ENCODE measurements around the gene ATP5F1C.
"Not testable (repeated sequence)": the region's sequence is repeated elsewhere in the genome, so short reads cannot be mapped to it uniquely, and the experiment has no call there.

Gene ATP5F1C

DNA sequence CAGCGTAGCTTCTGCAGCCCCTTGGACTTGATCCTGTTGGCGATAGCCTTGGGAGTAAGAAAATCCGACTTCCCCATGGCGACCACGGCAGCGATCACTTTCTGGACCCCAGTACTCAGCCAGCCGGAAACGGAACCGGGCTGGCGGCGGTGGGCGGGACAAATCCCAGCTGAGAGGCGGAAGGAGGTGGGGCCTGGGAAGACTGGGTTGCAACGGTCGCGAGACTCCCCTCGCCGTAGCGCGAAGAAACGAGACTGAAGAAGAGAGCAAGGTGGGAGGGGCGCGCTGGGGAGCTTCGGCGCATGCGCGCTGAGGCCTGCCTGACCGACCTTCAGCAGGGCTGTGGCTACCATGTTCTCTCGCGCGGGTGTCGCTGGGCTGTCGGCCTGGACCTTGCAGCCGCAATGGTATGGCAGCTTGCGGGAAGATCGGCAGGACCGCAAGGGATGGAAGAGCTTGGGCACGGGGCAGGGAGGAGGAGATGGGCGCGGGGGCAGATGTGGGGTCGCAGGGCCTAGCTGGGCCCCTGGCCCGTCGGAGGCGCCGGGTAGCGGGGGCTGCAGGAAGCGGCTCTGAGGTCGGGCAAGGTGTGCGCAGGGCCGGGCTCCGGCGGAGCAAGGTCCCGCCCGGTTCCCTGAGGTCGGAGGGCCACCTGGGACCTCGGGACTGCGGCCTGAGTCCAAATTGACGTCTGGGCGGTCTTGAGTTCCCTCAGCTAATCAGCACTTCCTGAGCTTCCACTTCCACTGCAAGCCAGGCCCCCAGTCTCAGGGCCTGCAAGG is at the start of gene ATP5F1C, which contains the start of gene KIN:
Gene ATP5F1C, plus strand, starts transcription at position 321 of the 782 bp plus-strand sequence. Its CDS starts 31 bp downstream, at position 352.
Gene KIN, minus strand, starts transcription at position 137 of the 782 bp plus-strand sequence. Its CDS starts 60 bp downstream, at position 77.
- Mint-ChIP-seq H3K4me1 (ENCODE audit: low read depth) (peaks cover 51% of the 10 kb centered on the region), H3K36me3 (ENCODE audit: low read depth) (peaks cover 44% of the 10 kb centered on the region), H3K9me3 (no peaks in the 10 kb centered on the region), H3K27me3 (no peaks in the 10 kb centered on the region), H3K27ac (no peak within 1 kb of the TSS), H3K4me3 (no peak within 1 kb of the TSS)
- intact Hi-C loops (cut with micrococcal nuclease): loop anchor here (1.0 kb wide), 1 partner anchor 30 kb away; the partner anchor contains the start of gene TAF3

DNA sequence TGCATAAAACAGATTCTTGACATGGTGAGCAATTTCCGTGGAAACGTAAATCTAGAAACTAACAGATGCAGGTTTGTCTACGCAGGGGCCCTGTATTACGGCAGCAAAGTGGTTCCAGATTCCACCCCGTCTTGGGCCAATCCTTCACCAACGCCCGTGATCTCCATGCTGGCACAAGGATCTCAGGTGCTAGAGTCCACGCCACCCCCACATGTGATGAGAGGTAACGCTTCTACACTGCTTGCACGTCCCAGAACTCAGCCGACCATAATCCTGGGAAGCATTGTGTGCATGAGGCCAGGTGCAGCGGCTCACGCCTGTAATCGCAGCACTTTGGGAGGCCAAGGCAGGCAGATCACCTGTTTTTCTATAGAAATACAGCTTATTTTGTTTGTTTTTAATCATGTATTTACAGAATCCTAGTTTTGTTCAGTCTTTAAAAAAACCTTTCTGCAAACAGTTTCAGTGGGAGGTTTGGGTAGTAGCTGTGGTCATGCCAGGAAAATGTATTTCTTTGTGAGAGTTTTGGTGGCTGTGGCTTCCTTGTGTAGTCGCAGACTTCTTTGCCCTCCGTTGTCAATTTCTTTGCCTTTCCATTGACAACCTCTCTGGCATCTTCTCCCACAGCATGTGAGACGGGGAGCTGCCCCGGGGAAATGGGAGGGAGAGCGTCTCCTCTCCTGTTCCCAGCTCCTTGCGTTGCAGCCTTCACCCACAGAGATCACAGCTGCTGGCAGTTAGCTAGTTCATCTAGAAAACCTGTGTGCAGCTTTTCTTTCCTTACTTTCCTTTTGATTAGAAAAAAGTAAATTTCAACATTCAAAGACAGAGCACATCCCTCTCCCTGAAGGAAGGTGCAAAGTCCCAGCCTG is 49.2 kb upstream of the ATP5F1C start:
- no peaks in the 10 kb centered on the region for H3K9me3 Mint-ChIP-seq
- no peak overlapping the region for H3K27ac Mint-ChIP-seq
- no peak overlapping the region for H3K4me3 Mint-ChIP-seq
- peaks cover 2% of the 10 kb centered on the region for H3K27me3 Mint-ChIP-seq
- H3K36me3 Mint-ChIP-seq (ENCODE audit: low read depth): no peaks in the 10 kb centered on the region
- intact Hi-C loops (cut with micrococcal nuclease): no loop called here
- H3K4me1 Mint-ChIP-seq (ENCODE audit: low read depth): no peaks in the 10 kb centered on the region

DNA sequence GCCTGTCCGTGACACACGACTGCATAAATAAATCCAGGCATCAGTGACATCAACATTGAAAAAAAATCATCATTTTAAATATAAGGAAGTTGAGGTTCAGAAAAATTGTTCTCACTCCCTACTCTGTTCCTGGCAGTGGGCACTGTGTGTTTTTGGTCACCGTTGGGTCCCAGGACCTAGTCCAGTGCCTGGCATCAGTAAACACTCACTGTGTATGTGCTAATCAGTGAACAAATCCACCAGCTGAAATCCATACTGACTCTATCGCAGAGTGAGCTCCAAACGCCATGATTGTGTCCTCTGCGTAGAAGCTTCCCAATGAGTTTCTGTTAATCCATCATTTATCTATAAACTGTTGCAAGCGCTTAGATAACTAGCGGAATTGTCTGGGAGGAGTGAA is 43.7 kb upstream of the ATP5F1C start:
- Mint-ChIP-seq H3K27ac (no peak overlapping the region), H3K4me3 (no peak overlapping the region), H3K36me3 (ENCODE audit: low read depth) (no peaks in the 10 kb centered on the region), H3K4me1 (ENCODE audit: low read depth) (no peaks in the 10 kb centered on the region), H3K9me3 (no peaks in the 10 kb centered on the region), H3K27me3 (peaks cover 2% of the 10 kb centered on the region)
- intact Hi-C loops (cut with micrococcal nuclease): no loop called here

DNA sequence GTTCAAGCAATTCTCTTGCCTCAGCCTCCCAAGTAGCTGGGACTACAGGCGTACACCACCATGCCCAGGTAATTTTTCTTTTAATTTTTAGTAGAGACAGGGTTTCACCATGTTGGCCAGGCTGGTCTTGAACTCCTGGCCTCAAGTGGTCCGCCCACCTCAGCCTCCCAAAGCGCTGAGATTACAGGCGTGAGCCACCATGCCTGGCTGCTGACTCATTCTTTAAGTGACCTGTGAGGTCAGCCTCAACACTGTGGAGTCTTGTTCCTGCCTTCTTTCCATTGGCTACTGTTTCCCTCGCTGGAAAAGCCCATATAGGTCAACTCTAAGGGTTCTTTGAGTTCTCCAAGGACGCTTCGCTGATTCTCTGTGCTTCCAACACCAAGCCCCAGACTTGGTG is 39.3 kb upstream of the ATP5F1C start:
- intact Hi-C loops (cut with micrococcal nuclease); H3K4me3 Mint-ChIP-seq; H3K4me1 Mint-ChIP-seq (ENCODE audit: low read depth); H3K27me3 Mint-ChIP-seq; H3K9me3 Mint-ChIP-seq; H3K27ac Mint-ChIP-seq: not testable (repeated sequence)
- H3K36me3 Mint-ChIP-seq (ENCODE audit: low read depth): peaks cover 32% of the 10 kb centered on the region

DNA sequence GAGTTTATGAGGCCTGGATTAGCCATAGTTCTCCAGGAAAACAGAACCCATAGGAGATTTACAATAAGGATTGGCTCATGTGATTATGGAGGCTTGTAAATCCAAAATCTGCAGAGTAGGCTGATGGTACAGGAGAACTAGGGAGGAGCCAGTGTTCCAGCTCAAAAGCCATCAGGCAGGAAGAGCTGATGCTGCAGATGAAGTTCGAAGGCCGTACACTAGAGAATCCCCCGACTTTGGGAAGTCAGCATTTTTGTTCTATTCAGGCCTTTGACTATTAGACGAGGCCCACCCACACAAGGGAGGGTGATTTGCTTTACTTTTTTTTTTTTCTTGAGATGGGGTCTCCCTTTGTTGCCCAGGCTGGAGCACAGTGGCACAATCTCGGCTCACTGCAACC is 37.8 kb upstream of the ATP5F1C start:
- H3K9me3 Mint-ChIP-seq: no peaks in the 10 kb centered on the region
- intact Hi-C loops (cut with micrococcal nuclease): no loop called here
- H3K27ac Mint-ChIP-seq: no peak overlapping the region
- no peak overlapping the region for H3K4me3 Mint-ChIP-seq
- H3K27me3 Mint-ChIP-seq: no peaks in the 10 kb centered on the region
- no peaks in the 10 kb centered on the region for H3K4me1 Mint-ChIP-seq (ENCODE audit: low read depth)
- peaks cover 48% of the 10 kb centered on the region for H3K36me3 Mint-ChIP-seq (ENCODE audit: low read depth)

DNA sequence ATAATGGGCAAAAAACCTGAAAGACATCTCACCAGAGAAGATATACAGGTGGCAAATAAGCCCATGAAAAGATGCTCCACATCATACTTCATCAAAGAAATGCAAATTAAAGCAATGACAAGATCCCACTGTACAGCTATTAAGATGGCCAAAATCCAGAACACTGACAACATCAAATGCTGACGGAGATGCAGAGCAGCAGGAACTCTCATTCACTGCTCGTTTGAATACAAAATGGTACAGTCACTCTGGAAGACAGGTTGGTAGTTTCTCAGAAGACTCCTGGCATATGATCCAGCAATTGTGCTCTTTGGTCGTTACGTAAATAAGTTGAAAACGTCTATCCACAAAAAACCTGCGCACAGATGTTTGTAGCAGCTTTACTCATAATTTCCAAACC is 35.7 kb upstream of the ATP5F1C start:
- H3K4me1 Mint-ChIP-seq (ENCODE audit: low read depth): no peaks in the 10 kb centered on the region
- peaks cover 63% of the 10 kb centered on the region for H3K36me3 Mint-ChIP-seq (ENCODE audit: low read depth)
- intact Hi-C loops (cut with micrococcal nuclease): no loop called here
- no peak overlapping the region for H3K4me3 Mint-ChIP-seq
- no peak overlapping the region for H3K27ac Mint-ChIP-seq
- no peaks in the 10 kb centered on the region for H3K9me3 Mint-ChIP-seq
- H3K27me3 Mint-ChIP-seq: no peaks in the 10 kb centered on the region

DNA sequence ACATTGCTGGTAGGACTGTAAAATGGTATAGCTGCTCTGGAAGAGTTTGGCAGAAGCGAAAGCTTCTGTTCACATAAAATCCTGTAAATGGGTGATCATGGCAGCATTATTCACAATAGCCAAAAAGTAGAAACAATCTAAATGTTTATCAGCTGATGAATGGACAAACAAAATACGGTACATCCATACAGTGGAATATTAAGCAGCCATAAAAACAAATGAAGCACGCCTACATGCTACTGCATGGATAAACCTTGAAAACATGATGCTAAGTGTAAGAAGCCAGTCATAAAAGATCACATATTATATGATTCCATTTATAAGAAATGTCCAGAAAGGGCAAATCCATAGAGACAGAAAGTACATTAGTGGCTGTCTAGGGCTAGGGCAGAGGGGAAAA is 32.9 kb upstream of the ATP5F1C start:
- intact Hi-C loops (cut with micrococcal nuclease): no loop called here
- no peaks in the 10 kb centered on the region for H3K9me3 Mint-ChIP-seq
- peaks cover 83% of the 10 kb centered on the region for H3K36me3 Mint-ChIP-seq (ENCODE audit: low read depth)
- no peak overlapping the region for H3K27ac Mint-ChIP-seq
- no peak overlapping the region for H3K4me3 Mint-ChIP-seq
- H3K27me3 Mint-ChIP-seq: no peaks in the 10 kb centered on the region
- H3K4me1 Mint-ChIP-seq (ENCODE audit: low read depth): no peaks in the 10 kb centered on the region

DNA sequence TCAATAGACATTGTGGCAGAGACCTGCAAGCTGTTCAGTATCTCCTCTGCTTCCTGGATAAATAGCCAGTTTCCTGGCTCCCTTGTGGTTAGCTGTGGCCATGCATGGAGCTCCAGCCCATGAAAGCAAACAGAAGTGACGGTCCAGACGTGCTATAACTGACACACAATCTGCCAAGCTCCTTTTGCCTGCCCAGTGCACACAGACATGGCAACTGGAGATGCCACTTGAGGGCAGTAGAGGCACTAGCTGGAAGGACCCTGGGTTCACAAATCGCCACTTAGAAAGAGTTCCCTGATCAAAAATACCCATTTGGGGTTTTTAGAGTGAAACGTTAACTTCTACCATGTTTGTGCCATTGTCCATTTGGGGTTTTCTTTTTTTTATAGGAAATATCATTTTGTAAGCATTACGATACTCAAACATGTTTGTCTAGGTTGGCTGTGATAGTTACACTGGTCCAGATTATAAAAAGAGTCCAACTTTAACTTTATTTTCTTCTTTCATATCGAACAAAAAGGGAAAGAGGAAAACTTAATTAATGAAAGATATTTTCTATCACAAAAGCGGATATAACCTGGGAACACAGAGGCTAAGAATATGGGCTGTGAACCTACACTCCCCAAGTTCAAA is 31.5 kb upstream of the ATP5F1C start:
- no peak overlapping the region for H3K4me3 Mint-ChIP-seq
- H3K9me3 Mint-ChIP-seq: no peaks in the 10 kb centered on the region
- H3K27ac Mint-ChIP-seq: no peak overlapping the region
- no peaks in the 10 kb centered on the region for H3K27me3 Mint-ChIP-seq
- H3K4me1 Mint-ChIP-seq (ENCODE audit: low read depth): no peaks in the 10 kb centered on the region
- H3K36me3 Mint-ChIP-seq (ENCODE audit: low read depth): peaks cover 91% of the 10 kb centered on the region
- intact Hi-C loops (cut with micrococcal nuclease): no loop called here

DNA sequence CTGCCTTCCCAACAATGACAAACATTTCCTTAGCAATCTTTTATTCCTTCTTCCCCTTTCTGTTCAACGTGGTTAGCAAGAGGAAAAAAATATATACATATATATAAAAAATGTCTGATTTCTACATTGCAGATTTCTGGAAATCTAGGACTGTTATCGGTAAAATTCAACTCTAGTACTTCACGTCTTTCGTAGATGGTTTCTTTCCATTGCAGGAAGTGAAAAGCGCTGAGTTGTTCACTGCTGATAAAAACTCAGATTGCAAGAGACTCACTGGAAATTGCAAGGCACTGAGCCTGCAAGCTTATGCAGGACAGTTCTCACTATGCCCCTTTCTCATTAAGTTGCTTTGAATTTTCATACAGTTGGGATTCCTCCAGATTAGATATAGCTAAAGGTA is 24.0 kb upstream of the ATP5F1C start:
- Mint-ChIP-seq H3K4me1 (ENCODE audit: low read depth) (peaks cover 9% of the 10 kb centered on the region), H3K36me3 (ENCODE audit: low read depth) (peaks cover 88% of the 10 kb centered on the region)

DNA sequence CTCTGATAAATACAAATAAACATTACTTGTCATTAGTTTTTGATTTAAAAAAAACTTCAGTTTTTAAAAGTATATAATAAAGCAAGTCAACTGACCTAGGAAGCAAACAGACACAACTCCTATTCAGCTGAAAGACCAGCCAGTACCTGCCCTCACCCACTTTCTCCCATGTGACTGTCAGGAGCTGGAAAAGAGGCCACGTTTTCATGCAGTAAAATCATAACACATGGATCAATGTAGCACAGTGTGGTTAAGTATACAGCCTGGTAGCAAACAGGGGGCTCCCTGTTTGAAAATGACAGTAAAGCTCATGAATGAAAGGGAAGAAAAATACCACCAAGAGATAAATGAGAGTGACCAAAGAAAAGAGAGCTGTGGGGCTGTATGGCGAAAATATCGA is 21.7 kb upstream of the ATP5F1C start:
- H3K9me3 Mint-ChIP-seq: no peaks in the 10 kb centered on the region
- peaks cover 88% of the 10 kb centered on the region for H3K36me3 Mint-ChIP-seq (ENCODE audit: low read depth)
- no peak overlapping the region for H3K4me3 Mint-ChIP-seq
- no peak overlapping the region for H3K27ac Mint-ChIP-seq
- no peaks in the 10 kb centered on the region for H3K27me3 Mint-ChIP-seq
- intact Hi-C loops (cut with micrococcal nuclease): no loop called here
- H3K4me1 Mint-ChIP-seq (ENCODE audit: low read depth): peaks cover 9% of the 10 kb centered on the region

More for the DNA sequence above, 24.0 kb upstream of the ATP5F1C start:
- no peaks in the 10 kb centered on the region for H3K27me3 Mint-ChIP-seq
- intact Hi-C loops (cut with micrococcal nuclease): no loop called here
- H3K4me3 Mint-ChIP-seq: peak overlapping the region; percentile 32
- H3K9me3 Mint-ChIP-seq: no peaks in the 10 kb centered on the region
- H3K27ac Mint-ChIP-seq: peak overlapping the region; percentile 55

DNA sequence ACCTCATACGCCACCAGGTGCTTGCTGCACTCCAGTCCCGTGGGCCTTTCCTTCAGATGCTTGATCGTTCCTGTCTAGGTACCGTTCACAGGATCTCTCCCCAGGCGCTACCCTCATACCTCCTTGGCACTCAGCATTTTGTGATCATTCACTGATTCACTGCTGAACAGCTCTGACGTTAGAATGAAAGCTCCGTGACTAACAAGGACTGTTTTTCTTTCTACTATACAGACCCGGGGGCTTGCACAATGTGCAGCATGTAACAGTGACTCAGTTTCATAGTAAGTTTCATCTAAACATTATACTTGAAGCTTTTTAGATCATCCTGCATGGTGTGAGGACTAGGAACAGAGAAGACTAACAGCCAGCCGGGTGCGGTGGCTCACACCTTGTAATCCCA is 20.8 kb upstream of the ATP5F1C start:
- H3K4me3 Mint-ChIP-seq: no peak overlapping the region
- H3K36me3 Mint-ChIP-seq (ENCODE audit: low read depth): peaks cover 88% of the 10 kb centered on the region
- no peak overlapping the region for H3K27ac Mint-ChIP-seq
- no peaks in the 10 kb centered on the region for H3K27me3 Mint-ChIP-seq
- intact Hi-C loops (cut with micrococcal nuclease): no loop called here
- peaks cover 9% of the 10 kb centered on the region for H3K4me1 Mint-ChIP-seq (ENCODE audit: low read depth)
- no peaks in the 10 kb centered on the region for H3K9me3 Mint-ChIP-seq

DNA sequence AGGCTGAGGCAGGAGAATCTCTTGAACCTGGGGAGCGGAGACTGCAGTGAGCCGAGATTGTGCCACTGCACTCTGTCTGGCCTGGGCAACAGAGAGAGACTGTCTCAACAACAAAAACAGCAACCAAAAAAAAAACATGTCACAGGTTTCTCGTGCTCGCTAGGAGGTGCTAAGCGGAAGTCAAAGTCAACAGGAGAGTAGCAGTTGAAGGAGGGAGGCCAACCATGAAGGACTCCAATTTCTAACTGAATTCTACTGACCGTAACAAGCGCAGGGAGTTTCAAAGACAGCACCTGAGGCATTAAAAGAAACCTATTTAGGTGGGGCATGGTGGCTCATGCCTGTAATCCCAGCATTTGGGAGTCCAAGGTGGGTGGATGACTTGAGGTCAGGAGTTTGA is 19.6 kb upstream of the ATP5F1C start:
- Mint-ChIP-seq H3K4me3 (no peak overlapping the region), H3K27ac (no peak overlapping the region), H3K36me3 (ENCODE audit: low read depth) (peaks cover 90% of the 10 kb centered on the region), H3K9me3 (no peaks in the 10 kb centered on the region), H3K27me3 (no peaks in the 10 kb centered on the region), H3K4me1 (ENCODE audit: low read depth) (peaks cover 9% of the 10 kb centered on the region)
- intact Hi-C loops (cut with micrococcal nuclease): no loop called here

DNA sequence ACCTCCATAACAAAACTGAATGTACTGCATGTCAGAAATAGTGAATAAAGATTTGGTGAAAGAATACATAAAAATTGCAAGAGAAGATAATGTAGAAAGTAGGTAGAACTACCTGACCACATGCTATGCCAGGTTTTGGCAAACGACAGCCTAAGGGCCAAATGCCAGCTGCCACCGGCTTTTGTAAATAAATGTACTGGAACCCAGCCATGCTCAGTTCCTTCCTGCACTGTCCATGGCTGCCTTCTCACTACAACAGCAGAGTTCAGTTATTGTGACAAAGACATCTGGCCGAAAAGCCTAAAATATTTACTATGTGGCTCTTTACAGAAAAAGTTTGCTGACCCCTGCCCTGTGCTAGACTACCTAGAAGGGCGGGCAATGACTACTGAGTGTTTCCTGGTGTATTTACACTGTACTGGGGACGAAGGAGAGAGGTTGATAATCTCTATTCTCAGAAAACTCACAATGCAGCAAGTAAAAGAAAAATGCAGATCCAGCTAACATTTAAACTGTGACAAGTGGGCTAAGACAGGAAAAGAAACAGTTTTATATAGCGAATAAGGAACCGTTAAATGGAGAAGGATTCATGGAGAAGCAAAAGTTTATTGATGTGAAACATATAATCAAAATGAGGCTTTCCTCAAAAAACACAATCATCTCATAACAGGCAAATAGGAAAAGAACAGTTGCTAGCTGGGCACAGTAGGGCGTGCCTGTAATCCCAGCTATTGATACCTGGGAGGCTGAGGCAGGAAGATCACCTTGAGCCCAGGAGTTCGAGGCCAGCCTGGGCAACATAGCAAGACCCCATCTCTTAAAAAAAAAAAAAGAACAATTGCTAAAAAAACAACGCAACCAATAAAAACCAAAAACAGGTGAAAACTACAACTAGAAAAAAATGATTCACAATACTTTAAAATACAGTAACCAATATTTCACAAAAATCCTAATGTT is 13.9 kb upstream of the ATP5F1C start:
- H3K9me3 Mint-ChIP-seq: no peaks in the 10 kb centered on the region
- H3K4me1 Mint-ChIP-seq (ENCODE audit: low read depth): no peaks in the 10 kb centered on the region
- intact Hi-C loops (cut with micrococcal nuclease): no loop called here
- H3K27ac Mint-ChIP-seq: no peak overlapping the region
- no peaks in the 10 kb centered on the region for H3K27me3 Mint-ChIP-seq
- peaks cover 97% of the 10 kb centered on the region for H3K36me3 Mint-ChIP-seq (ENCODE audit: low read depth)
- no peak overlapping the region for H3K4me3 Mint-ChIP-seq

Data from dendritic cell treated with granulocyte-macrophage colony-stimulating factor and Interleukin-4, amounts not matched to agents 40 ng/mL and 50 ng/mL, for 4 days (primary cell).